Endothelial cell (in vitro differentiated cells): ENCODE results near the gene ESPNL. TPM values are rescaled to one million over a fixed set of nuclear protein-coding genes. Genes with fewer than 3 reads are reported as not detected.
"Not testable (repeated sequence)": the region's sequence is repeated elsewhere in the genome, so short reads cannot be mapped to it uniquely, and the experiment has no call there.

Experiments used
- DNase-seq: peaks from one replicate; pipeline ENCODE4 v3.0.0; 2021; ENCODE audit warnings: low spot score
- H3K27ac Mint-ChIP-seq: one replicate; pipeline ENCODE4 v1.8.0; 2021; ENCODE audit warnings: mixed read lengths, inconsistent platforms; ENCODE audit not compliant: unreplicated experiment
- H3K27me3 Mint-ChIP-seq: one replicate; pipeline ENCODE4 v1.8.0; 2021; ENCODE audit warnings: mild to moderate bottlenecking, moderate library complexity, mixed read lengths, inconsistent platforms; ENCODE audit not compliant: unreplicated experiment
- H3K36me3 Mint-ChIP-seq: one replicate; pipeline ENCODE4 v1.8.0; 2021; ENCODE audit warnings: mild to moderate bottlenecking, low read depth, mixed read lengths, inconsistent platforms; ENCODE audit not compliant: unreplicated experiment
- H3K4me1 Mint-ChIP-seq: one replicate; pipeline ENCODE4 v1.8.0; 2021; ENCODE audit warnings: mild to moderate bottlenecking, mixed read lengths, inconsistent platforms; ENCODE audit not compliant: unreplicated experiment
- H3K4me3 Mint-ChIP-seq: one replicate; pipeline ENCODE4 v1.8.0; 2021; ENCODE audit warnings: mild to moderate bottlenecking, mixed read lengths, inconsistent platforms; ENCODE audit not compliant: unreplicated experiment
- H3K9me3 Mint-ChIP-seq: one replicate; pipeline ENCODE4 v1.8.0; 2021; ENCODE audit warnings: mixed read lengths, inconsistent platforms; ENCODE audit not compliant: unreplicated experiment
- total RNA-seq: library from RNA; stranded (reverse); fragmentation: NEBNext Ultra II Directional; extraction: Animal tissue kit (Norgen Biotek cat#: 25700); gene quantifications from one replicate; pipeline ENCODE4 v1.2.1, GENCODE V29; 2021; ENCODE audit not compliant: unreplicated experiment
- TF ChIP-seq, protein P1 (sequence below): fragments of 200-600 bp; sonication (generic); IDR thresholded peaks from one replicate; pipeline ENCODE4 v1.5.0; 2021; ENCODE audit warnings: antibody characterized with exemption; ENCODE audit not compliant: unreplicated experiment

The ESPNL gene
- total RNA-seq, 1 donor from 2014 or later, result 0.82 TPM

DNA sequence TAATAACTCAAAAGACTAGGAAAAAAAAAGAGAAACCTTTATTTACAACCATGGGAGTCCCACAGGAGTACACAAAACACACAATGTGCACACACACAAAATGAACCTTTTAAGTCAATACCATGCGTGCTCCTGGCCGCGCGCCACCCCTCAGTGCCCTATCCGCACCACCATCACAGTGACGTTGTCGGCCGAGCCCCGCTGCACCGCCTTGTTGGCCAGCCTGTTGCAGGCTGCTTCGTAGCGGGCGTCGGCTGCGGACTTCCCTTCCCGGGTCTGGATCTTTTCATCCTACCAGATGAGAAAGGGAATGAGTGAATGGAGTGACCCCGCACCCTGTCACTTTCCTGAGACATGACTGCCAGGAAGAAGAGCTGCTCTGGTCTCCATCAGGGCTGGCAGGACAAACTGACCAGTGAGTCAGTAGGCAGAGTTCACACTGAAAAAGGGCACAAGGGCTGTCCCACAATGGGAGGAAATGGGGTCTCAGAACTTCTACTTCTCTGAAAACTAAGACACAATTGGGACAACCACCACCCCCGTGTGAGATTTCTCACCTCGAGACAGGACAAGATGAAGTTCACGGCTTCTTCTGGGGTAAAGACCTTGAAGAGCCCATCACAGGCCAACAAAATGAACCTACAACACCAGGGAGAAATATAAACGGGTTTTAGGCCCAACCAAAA, 70.4 kb downstream of the ESPNL start:
- H3K27me3 Mint-ChIP-seq, result peaks cover 7% of the 10 kb centered on the region
- DNase-seq, result no peak
- TF ChIP-seq, protein P1, sequence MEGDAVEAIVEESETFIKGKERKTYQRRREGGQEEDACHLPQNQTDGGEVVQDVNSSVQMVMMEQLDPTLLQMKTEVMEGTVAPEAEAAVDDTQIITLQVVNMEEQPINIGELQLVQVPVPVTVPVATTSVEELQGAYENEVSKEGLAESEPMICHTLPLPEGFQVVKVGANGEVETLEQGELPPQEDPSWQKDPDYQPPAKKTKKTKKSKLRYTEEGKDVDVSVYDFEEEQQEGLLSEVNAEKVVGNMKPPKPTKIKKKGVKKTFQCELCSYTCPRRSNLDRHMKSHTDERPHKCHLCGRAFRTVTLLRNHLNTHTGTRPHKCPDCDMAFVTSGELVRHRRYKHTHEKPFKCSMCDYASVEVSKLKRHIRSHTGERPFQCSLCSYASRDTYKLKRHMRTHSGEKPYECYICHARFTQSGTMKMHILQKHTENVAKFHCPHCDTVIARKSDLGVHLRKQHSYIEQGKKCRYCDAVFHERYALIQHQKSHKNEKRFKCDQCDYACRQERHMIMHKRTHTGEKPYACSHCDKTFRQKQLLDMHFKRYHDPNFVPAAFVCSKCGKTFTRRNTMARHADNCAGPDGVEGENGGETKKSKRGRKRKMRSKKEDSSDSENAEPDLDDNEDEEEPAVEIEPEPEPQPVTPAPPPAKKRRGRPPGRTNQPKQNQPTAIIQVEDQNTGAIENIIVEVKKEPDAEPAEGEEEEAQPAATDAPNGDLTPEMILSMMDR, result no peak
- H3K9me3 Mint-ChIP-seq, result no peaks in the 10 kb centered on the region
- peaks cover 22% of the 10 kb centered on the region for H3K36me3 Mint-ChIP-seq
- peak overlapping the region; percentile 6 for H3K27ac Mint-ChIP-seq
- no peak overlapping the region for H3K4me3 Mint-ChIP-seq
- peaks cover 10% of the 10 kb centered on the region for H3K4me1 Mint-ChIP-seq

DNA sequence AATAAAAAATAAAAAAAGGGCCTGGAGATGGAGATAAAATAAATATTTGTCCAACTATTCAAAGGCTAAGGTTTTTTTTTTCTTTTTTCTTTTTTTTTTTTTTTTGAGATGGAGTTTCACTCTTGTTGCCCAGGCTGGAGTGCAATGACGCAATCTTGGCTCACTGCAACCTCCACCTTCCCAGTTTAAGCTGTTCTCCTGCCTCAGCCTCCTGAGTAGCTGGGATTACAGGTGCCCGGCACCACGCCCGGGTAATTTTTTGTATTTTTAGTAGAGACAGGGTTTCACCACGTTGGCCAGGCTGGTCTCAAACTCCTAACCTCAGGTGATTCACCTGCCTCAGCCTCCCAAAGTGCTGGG, 70.9 kb downstream of the ESPNL start:
- H3K4me1 Mint-ChIP-seq, H3K27ac Mint-ChIP-seq: not testable (repeated sequence)

DNA sequence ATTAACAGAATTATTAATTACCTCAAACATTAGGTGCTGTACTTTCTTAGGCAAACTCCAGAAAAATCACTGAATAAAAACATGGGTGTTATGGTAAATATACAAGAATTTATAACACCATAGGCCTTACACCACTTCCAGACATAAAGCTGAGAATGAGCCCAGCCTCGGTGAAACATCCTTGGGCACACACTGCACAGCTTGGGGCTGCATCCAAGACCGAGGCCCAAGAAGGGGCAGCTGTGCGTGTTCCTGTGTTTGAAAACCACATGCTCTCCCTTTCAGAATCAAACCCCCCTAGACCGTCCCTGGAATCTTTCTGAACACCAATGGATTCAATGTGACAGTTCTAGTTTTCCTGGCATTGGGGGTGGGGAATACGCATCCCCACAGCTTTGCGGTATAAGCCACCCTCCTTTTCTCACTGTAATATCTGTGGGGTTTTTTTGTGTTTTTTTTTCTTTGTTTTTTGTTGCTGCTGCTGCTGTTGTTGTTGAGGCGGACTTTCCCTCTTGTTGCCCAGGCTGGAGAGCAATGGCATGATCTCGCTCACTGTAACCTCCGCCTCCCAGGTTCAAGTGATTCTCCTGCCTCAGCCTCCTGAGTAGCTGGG, 71.5 kb downstream of the ESPNL start:
- Mint-ChIP-seq H3K4me1 (peaks cover 10% of the 10 kb centered on the region), H3K4me3 (no peak overlapping the region), H3K36me3 (peaks cover 26% of the 10 kb centered on the region), H3K9me3 (no peaks in the 10 kb centered on the region), H3K27me3 (peaks cover 9% of the 10 kb centered on the region), H3K27ac (no peak overlapping the region)
- TF ChIP-seq, protein P1, result no peak
- DNase-seq, result no peak

More for the DNA sequence above, 70.9 kb downstream of the ESPNL start:
- H3K4me3 Mint-ChIP-seq, H3K27me3 Mint-ChIP-seq, H3K9me3 Mint-ChIP-seq, DNase-seq: not testable (repeated sequence)
- peaks cover 22% of the 10 kb centered on the region for H3K36me3 Mint-ChIP-seq

DNA sequence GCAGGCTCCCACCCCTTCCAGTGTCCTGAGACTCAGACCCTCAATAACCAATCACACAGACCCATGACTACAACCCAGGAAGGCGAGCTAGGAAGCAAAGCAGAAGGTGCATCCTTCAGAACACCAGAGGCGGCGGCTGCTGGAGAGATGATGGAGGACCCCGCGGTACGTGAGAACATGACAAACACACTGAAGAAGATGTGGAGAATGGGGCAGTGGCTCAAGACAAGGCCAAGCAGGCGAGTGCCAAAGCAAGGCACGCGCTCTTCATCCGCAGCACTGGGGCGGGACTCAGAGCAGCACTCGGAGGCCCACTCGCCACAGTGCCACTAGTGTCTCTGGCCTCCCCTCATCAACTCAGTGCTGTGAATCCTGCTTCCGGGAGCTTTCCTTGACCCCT, 72.3 kb downstream of the ESPNL start:
- Mint-ChIP-seq H3K9me3 (no peaks in the 10 kb centered on the region), H3K27ac (no peak overlapping the region), H3K27me3 (peaks cover 9% of the 10 kb centered on the region), H3K36me3 (peaks cover 30% of the 10 kb centered on the region), H3K4me1 (peaks cover 10% of the 10 kb centered on the region), H3K4me3 (no peak overlapping the region)
- TF ChIP-seq, protein P1, result no peak
- no peak for DNase-seq

DNA sequence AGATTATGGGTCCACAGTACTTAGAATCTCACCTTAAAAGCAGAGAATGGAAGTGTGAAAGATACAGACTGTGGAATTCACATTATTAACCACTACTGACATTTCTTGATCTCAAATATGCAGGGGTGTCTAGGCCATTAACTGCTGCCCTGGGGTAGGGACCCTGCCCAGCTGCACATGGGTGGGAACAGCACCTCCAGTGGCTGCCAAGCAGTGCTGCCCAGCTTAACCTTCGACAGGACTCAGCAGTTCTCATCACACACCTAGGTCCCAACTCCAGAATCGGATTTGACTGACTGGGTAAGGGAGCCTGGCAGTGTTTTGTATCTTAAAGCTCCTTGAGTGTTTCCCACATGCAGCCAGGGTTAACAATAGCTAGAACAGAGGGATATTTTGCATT, 73.6 kb downstream of the ESPNL start:
- Mint-ChIP-seq H3K36me3 (peaks cover 36% of the 10 kb centered on the region), H3K4me1 (peaks cover 10% of the 10 kb centered on the region), H3K27ac (no peak overlapping the region), H3K9me3 (no peaks in the 10 kb centered on the region), H3K27me3 (peaks cover 9% of the 10 kb centered on the region), H3K4me3 (peak overlapping the region; percentile 21)
- DNase-seq, result no peak
- TF ChIP-seq, protein P1, result no peak
